K562 (cell line): ENCODE data around the gene CACNA1S. TPM values are rescaled to one million over a fixed set of nuclear protein-coding genes. Genes with fewer than 3 reads are reported as not detected.

ENCODE experiments used
- BCL6 ChIP-seq: fragments of 250-450 bp; sonication (Bioruptor Pico); IDR thresholded peaks from 2 replicates; pipeline ENCODE4 v1.4.0; 2020
- CEBPG ChIP-seq, 3 experiments: fragments of 200-800 bp in 1 of 3; sonication (Bioruptor generic) in 1 of 3; sonication (generic) in 1 of 3; formaldehyde crosslinking in 1 of 3; IDR thresholded peaks in 2 of 3; conservative IDR thresholded peaks in 1 of 3; 2 replicates each; pipeline versions ENCODE4 v1.6.1 to v1.8.0; 2016 to 2022; ENCODE audit warnings: missing compliant biosample characterization in 2 of 3, missing genetic modification characterization in 2 of 3, mild to moderate bottlenecking in 1 of 3, missing genetic modification reagents in 1 of 3
- DACH1 ChIP-seq: fragments of 450-650 bp; IDR thresholded peaks from 2 replicates; pipeline ENCODE4 v1.6.1; 2018; ENCODE audit not compliant: partially characterized antibody
- MEF2D ChIP-seq: conservative IDR thresholded peaks from 2 replicates; pipeline ENCODE4 v1.6.1; 2016; ENCODE audit warnings: low read depth, missing genetic modification characterization, missing compliant biosample characterization
- MTA3 ChIP-seq: fragments of 450-650 bp; formaldehyde crosslinking; IDR thresholded peaks from 2 replicates; pipeline ENCODE4 v1.6.1; 2017; ENCODE audit warnings: mild to moderate bottlenecking, borderline replicate concordance
- NBN ChIP-seq: fragments of 450-650 bp; IDR thresholded peaks from 2 replicates; pipeline ENCODE4 v1.6.1; 2016; ENCODE audit warnings: low read depth, mild to moderate bottlenecking
- NCOA2 ChIP-seq, 2 experiments: fragments of 450-650 bp; IDR thresholded peaks; 2 replicates each; pipeline ENCODE4 v1.6.1; 2018; ENCODE audit warnings: mild to moderate bottlenecking in 2 of 2, moderate library complexity in 1 of 2; ENCODE audit not compliant: partially characterized antibody in 2 of 2
- NEUROD1 ChIP-seq: fragments of 150-350 bp; IDR thresholded peaks from 2 replicates; pipeline ENCODE4 v1.6.1; 2014; ENCODE audit warnings: borderline replicate concordance, low read length, low read depth; ENCODE audit not compliant: partially characterized antibody
- NFRKB ChIP-seq: fragments of 450-650 bp; IDR thresholded peaks from 2 replicates; pipeline ENCODE4 v1.6.1; 2016; ENCODE audit warnings: low read depth
- TAF7 ChIP-seq: fragments of 450-650 bp; IDR thresholded peaks from 2 replicates; pipeline ENCODE4 v1.6.1; 2016; ENCODE audit warnings: missing genetic modification characterization, missing compliant biosample characterization
- ZNF23 ChIP-seq: fragments of 250-450 bp; sonication (Bioruptor Pico); IDR thresholded peaks from 2 replicates; pipeline ENCODE4 v1.4.0; 2020; ENCODE audit warnings: mild to moderate bottlenecking
- polyA plus RNA-seq, 8 experiments: library from polyadenylated mRNA; depleted of rRNA in 4 of 8; stranded (reverse) in 5 of 8; unstranded in 3 of 8; fragments of >200 nt; fragmentation: Nextera tagmentation in 2 of 8; fragmentation: Illumina TruSeq in 1 of 8; extraction: Ambion mirVana in 2 of 8; extraction: Trizol in 1 of 8; gene quantifications; 2 replicates each; pipeline versions ENCODE4 v1.2.1 to v1.2.3, GENCODE V29; 2011 to 2014; ENCODE audit warnings: inconsistent platforms in 1 of 8, missing spikeins in 1 of 8
- total RNA-seq, 7 experiments: library from RNA; depleted of rRNA in 6 of 7; stranded (reverse); fragments of >200 nt in 6 of 7; fragmentation: Illumina TruSeq in 2 of 7; extraction: Trizol in 2 of 7; gene quantifications; 2 replicates each; pipeline versions ENCODE4 v1.2.1 to v1.2.3, GENCODE V29; 2011 to 2021; ENCODE audit warnings: low replicate concordance in 1 of 7
- TF ChIP-seq, protein P1 (sequence below): sonication (generic); formaldehyde crosslinking; IDR thresholded peaks from 2 replicates; pipeline ENCODE4 v1.8.1; 2023; ENCODE audit warnings: mild to moderate bottlenecking, missing genetic modification reagents
- TF ChIP-seq, protein P2 (sequence below): fragments of 200-800 bp; sonication (Bioruptor generic); IDR thresholded peaks from 2 replicates; pipeline ENCODE4 v1.6.1; 2017; ENCODE audit warnings: missing genetic modification characterization, missing compliant biosample characterization
- TF ChIP-seq, protein P3 (sequence below): fragments of 250-450 bp; sonication (Bioruptor Pico); IDR thresholded peaks from 2 replicates; pipeline ENCODE4 v1.8.0; 2022; ENCODE audit warnings: moderate library complexity, mild to moderate bottlenecking, inconsistent platforms
- TF ChIP-seq, protein P4 (sequence below): sonication (generic); formaldehyde crosslinking; IDR thresholded peaks from 2 replicates; pipeline ENCODE4 v1.8.0; 2022; ENCODE audit warnings: missing genetic modification reagents, mild to moderate bottlenecking, moderate library complexity, borderline replicate concordance
- TF ChIP-seq, protein P5 (sequence below): fragments of 250-450 bp; sonication (Bioruptor Pico); IDR thresholded peaks from 2 replicates; pipeline ENCODE4 v1.8.0; 2022; ENCODE audit warnings: inconsistent platforms
- TF ChIP-seq, protein P6 (sequence below): fragments of 450-650 bp; IDR thresholded peaks from 2 replicates; pipeline ENCODE4 v1.6.1; 2016; ENCODE audit warnings: missing biosample characterization, missing genetic modification characterization

CACNA1S gene
- total and polyA plus RNA-seq, 9 of the 15 experiments (the other 6 are each of a cell fraction or from before 2014, with no cell fraction given), result not detected

DNA sequence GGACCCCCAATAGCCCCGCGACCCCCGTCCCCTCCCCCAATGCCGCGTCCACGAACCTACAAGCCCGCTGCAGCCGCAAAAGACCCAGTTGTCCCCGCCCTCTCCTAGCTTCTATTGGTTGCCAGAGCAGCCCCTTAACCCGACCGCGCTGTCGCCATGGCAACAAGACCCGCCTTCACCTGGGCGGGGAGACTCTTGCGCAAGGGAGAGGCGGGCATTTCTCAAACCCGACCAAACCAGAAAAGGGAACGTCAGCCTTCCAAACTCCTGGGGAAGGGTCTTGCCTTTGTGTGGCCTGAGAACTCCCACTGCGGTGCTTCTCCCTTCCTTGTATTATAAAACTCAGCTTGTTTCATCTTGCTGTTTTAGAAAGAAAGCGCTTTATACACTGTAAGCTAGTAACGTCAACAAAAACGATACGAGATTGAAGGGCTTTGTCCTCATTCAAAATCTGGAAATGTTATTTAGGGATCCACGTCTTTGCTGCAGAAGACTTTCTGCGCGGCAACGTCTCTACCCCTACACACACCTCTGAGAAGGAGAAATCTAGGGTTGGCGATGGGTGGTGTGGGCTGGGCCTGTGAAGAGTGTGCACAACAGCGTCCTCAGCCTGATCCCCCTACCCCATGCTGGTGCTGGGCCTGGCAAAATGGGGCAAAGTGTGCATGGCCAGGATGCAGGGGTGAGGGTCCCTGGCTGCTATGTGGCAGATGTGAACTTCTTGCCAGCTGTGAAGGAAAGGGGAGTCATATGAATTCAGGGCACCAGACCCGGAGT is 42.4 kb upstream of the CACNA1S start, which contains the start of gene TMEM9 (continued):
- TF ChIP-seq, protein P1, sequence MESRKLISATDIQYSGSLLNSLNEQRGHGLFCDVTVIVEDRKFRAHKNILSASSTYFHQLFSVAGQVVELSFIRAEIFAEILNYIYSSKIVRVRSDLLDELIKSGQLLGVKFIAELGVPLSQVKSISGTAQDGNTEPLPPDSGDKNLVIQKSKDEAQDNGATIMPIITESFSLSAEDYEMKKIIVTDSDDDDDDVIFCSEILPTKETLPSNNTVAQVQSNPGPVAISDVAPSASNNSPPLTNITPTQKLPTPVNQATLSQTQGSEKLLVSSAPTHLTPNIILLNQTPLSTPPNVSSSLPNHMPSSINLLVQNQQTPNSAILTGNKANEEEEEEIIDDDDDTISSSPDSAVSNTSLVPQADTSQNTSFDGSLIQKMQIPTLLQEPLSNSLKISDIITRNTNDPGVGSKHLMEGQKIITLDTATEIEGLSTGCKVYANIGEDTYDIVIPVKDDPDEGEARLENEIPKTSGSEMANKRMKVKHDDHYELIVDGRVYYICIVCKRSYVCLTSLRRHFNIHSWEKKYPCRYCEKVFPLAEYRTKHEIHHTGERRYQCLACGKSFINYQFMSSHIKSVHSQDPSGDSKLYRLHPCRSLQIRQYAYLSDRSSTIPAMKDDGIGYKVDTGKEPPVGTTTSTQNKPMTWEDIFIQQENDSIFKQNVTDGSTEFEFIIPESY (CRISPR knock-in tag), result 0 out of 2 replicates have a peak, but pooled peaks have one; percentile 27
- TF ChIP-seq ZNF23 (peak; percentile 28; the same call in 1 of the 2 replicates), NCOA2 (IDR thresholded peaks at IDR 0.05; ENCODE audit: partially characterized antibody in 2 of 2) (peak in 1 of 2 experiments; percentile 97), MEF2D (tag) (no peak), CEBPG (CRISPR knock-in tag; IDR thresholded peaks at IDR 0.05) (peak; percentile 100), CEBPG (tag; conservative IDR thresholded peaks at IDR 0.05 in 1 of 2, IDR thresholded peaks at IDR 0.05 in 1 of 2) (peak; percentile 99 to 100), NEUROD1 (peak; percentile 97), BCL6 (CRISPR knock-in tag) (0 out of 2 replicates have a peak, but pooled peaks have one; percentile 5), TAF7 (tag) (peak; percentile 82; the same call in 1 of the 2 replicates), MTA3 (0 out of 2 replicates have a peak, but pooled peaks have one; percentile 35), NBN (no peak), DACH1 (peak; percentile 88), NFRKB (peak; percentile 71)
- TF ChIP-seq, protein P2, sequence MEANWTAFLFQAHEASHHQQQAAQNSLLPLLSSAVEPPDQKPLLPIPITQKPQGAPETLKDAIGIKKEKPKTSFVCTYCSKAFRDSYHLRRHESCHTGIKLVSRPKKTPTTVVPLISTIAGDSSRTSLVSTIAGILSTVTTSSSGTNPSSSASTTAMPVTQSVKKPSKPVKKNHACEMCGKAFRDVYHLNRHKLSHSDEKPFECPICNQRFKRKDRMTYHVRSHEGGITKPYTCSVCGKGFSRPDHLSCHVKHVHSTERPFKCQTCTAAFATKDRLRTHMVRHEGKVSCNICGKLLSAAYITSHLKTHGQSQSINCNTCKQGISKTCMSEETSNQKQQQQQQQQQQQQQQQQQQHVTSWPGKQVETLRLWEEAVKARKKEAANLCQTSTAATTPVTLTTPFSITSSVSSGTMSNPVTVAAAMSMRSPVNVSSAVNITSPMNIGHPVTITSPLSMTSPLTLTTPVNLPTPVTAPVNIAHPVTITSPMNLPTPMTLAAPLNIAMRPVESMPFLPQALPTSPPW (CRISPR knock-in tag), result peak; percentile 41; the same call in 1 of the 2 replicates
- TF ChIP-seq, protein P3, sequence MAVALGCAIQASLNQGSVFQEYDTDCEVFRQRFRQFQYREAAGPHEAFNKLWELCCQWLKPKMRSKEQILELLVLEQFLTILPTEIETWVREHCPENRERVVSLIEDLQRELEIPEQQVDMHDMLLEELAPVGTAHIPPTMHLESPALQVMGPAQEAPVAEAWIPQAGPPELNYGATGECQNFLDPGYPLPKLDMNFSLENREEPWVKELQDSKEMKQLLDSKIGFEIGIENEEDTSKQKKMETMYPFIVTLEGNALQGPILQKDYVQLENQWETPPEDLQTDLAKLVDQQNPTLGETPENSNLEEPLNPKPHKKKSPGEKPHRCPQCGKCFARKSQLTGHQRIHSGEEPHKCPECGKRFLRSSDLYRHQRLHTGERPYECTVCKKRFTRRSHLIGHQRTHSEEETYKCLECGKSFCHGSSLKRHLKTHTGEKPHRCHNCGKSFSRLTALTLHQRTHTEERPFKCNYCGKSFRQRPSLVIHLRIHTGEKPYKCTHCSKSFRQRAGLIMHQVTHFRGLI, result no peak
- TF ChIP-seq, protein P4, sequence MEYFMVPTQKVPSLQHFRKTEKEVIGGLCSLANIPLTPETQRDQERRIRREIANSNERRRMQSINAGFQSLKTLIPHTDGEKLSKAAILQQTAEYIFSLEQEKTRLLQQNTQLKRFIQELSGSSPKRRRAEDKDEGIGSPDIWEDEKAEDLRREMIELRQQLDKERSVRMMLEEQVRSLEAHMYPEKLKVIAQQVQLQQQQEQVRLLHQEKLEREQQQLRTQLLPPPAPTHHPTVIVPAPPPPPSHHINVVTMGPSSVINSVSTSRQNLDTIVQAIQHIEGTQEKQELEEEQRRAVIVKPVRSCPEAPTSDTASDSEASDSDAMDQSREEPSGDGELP (CRISPR knock-in tag), result peak; percentile 50; the same call in 1 of the 2 replicates
- TF ChIP-seq, protein P5, sequence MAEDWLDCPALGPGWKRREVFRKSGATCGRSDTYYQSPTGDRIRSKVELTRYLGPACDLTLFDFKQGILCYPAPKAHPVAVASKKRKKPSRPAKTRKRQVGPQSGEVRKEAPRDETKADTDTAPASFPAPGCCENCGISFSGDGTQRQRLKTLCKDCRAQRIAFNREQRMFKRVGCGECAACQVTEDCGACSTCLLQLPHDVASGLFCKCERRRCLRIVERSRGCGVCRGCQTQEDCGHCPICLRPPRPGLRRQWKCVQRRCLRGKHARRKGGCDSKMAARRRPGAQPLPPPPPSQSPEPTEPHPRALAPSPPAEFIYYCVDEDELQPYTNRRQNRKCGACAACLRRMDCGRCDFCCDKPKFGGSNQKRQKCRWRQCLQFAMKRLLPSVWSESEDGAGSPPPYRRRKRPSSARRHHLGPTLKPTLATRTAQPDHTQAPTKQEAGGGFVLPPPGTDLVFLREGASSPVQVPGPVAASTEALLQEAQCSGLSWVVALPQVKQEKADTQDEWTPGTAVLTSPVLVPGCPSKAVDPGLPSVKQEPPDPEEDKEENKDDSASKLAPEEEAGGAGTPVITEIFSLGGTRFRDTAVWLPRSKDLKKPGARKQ, result no peak
- TF ChIP-seq, protein P6, sequence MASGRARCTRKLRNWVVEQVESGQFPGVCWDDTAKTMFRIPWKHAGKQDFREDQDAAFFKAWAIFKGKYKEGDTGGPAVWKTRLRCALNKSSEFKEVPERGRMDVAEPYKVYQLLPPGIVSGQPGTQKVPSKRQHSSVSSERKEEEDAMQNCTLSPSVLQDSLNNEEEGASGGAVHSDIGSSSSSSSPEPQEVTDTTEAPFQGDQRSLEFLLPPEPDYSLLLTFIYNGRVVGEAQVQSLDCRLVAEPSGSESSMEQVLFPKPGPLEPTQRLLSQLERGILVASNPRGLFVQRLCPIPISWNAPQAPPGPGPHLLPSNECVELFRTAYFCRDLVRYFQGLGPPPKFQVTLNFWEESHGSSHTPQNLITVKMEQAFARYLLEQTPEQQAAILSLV, result peak; percentile 96
